AG09319 (cell line): ENCODE results near the gene NEDD4L.

Source experiments
- DNase-seq: peaks from one replicate; pipeline ENCODE4 v3.0.0-alpha.2; 2010; ENCODE audit warnings: low read depth; ENCODE audit errors: extremely low read depth
- TF ChIP-seq, protein P1 (sequence below): IDR thresholded peaks from 2 replicates; pipeline ENCODE4 v1.5.1; 2011; ENCODE audit warnings: low read depth, mild to moderate bottlenecking, inconsistent platforms, low read length, moderate library complexity

Gene NEDD4L

DNA sequence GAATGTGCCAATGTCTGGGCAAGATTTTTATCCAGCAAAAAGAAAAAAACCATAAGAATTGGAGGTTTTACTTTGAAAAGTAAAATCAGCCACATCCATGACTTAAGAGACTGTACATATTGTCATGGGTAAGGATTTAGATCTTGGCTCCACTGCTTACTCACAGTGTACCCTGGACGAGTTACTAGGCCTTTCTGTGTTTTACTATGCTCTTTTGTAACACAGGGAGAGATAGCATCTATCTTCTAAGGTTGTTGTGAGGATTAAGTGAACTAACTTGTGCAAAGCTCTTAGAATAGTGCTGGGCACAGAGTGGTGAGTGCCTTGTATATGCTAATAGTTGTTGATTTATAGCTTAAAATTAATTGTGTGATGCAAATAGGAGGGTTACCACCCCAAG lies 255.9 kb downstream of the NEDD4L start:
- TF ChIP-seq, protein P1, sequence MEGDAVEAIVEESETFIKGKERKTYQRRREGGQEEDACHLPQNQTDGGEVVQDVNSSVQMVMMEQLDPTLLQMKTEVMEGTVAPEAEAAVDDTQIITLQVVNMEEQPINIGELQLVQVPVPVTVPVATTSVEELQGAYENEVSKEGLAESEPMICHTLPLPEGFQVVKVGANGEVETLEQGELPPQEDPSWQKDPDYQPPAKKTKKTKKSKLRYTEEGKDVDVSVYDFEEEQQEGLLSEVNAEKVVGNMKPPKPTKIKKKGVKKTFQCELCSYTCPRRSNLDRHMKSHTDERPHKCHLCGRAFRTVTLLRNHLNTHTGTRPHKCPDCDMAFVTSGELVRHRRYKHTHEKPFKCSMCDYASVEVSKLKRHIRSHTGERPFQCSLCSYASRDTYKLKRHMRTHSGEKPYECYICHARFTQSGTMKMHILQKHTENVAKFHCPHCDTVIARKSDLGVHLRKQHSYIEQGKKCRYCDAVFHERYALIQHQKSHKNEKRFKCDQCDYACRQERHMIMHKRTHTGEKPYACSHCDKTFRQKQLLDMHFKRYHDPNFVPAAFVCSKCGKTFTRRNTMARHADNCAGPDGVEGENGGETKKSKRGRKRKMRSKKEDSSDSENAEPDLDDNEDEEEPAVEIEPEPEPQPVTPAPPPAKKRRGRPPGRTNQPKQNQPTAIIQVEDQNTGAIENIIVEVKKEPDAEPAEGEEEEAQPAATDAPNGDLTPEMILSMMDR, result no peak
- DNase-seq, result no peak

DNA sequence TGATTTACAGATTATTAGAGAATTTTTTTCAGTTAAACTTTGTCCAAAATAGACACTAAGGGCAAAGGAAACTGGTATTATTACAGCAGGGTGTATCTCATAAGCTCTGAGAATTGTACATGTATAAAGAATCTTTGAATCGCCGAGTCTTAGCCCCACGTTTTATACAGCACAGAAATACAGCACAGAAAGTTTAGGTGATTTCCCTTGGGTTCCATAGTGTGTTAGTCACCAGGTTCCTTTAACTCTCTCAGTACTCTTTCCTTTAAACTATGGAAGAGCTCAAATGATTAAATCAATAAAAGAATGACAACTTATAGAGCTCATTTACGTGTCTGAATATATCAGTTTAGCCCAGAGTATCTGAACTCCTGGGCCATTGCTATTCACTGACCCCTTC lies 256.8 kb downstream of the NEDD4L start:
- DNase-seq, result no peak

DNA sequence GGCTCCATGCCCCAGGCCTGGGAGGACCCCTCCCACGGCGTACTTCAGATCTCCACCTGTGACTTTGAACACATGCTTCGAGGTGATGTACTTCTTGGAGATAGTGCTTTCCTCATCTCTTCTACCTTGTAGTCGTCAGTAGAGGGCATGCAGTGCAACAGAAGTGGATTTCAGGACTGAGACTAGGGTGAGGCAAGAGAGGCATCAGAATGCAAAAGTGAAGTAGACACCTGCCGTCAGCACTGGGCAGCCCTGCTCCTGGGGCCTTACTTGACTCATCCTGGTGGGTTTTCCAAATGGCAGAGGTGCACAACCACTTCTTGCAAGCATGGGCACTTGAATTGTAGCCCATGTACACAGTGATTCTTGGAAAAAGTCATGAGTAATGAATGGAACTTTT lies 258.8 kb downstream of the NEDD4L start:
- TF ChIP-seq, protein P1, result no peak
- no peak for DNase-seq

More for the DNA sequence above, 256.8 kb downstream of the NEDD4L start:
- TF ChIP-seq, protein P1, result no peak

DNA sequence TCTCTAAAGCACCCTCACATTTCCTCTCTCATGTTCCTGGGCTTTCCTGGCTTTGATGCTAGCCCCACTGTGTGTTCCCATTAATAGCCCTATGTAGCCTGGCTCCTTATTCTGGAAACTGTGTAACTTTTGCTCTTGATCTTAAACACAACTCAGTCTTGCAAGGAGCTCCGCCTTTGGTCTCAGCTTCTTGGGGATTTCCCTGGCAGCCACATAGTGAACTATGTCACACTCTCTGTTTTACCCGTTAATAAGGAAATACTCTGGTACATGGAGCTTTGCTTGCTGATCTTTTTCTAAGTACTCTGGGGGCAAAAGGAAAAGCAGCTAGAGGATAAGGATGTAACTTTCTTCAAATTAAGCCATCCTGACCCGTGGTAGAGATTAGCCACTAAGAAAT lies 259.3 kb downstream of the NEDD4L start:
- DNase-seq, result no peak
- TF ChIP-seq, protein P1, result no peak

DNA sequence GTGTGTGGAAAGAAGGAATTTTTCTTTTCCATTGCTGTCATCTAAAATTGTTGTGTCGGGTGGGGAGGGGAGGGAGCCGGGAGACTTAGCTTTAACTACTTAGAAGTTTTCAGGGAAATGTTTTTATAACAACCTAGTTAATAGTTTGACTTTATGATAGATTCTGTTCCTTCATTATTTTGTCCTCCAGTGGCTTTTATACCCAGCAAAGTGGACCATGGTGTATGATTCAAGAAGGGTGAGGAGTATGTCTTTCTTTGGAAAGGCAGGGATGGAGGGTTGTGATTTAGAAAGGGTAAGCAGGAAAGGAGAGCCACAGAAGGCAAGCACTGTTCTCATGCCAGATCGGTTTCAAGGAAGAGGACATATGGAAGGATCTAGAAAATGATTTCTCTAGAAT lies 261.8 kb downstream of the NEDD4L start:
- no peak for DNase-seq
- TF ChIP-seq, protein P1, result no peak

DNA sequence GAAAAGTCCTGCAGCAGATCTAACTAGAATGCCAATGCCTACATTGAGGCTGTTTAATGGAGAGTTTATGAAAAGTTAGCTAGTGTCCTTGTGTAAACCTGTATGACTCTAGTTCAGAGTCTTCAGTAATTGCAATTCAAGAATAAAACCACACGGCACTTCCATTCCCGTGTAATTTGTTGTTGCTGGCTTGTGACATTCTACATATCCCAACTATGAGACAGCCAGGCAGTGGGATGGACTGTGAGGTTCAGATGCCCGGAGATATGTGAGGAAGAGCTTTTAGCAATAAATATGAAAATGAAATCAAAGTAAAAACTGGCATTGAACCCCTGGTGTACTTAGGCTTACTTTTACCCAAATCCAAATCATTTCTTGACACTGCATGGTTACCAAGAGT lies 263.4 kb downstream of the NEDD4L start:
- no peak for DNase-seq

DNA sequence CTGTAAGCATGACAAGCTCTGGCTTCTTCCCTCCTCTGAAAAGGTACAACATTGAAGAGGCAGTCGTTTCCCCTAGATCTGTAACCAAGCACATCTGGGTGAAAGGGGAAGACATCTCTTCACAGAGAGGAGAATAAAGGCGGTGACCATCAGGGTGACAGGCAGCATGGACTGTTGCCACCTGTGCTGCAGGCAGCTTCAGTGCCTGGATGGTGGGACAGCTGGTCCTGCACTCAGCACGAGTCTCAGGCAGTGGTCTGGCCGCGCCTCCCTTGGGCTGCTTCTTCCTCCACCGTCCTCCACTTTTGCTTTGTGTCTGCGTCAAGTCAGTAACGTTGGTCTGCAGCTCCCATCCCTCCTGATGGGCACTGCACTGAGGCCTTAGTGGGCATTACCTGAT lies 264.4 kb downstream of the NEDD4L start:
- DNase-seq, result no peak
- TF ChIP-seq, protein P1, result no peak

More for the DNA sequence above, 263.4 kb downstream of the NEDD4L start:
- TF ChIP-seq, protein P1, result no peak
